ENCODE measurements around the gene EEF2. TPM values are rescaled to one million over a fixed set of nuclear protein-coding genes. Genes with fewer than 3 reads are reported as not detected.
A peak's percentile ranks its signal among the peaks of the same experiment; 100 is the strongest.
"Not testable (repeated sequence)": the region's sequence is repeated elsewhere in the genome, so short reads cannot be mapped to it uniquely, and the experiment has no call there.

Gene EEF2
- polyA plus RNA-seq, 10 donors, result 1,953 to 2,867 (median 2,548) TPM

DNA sequence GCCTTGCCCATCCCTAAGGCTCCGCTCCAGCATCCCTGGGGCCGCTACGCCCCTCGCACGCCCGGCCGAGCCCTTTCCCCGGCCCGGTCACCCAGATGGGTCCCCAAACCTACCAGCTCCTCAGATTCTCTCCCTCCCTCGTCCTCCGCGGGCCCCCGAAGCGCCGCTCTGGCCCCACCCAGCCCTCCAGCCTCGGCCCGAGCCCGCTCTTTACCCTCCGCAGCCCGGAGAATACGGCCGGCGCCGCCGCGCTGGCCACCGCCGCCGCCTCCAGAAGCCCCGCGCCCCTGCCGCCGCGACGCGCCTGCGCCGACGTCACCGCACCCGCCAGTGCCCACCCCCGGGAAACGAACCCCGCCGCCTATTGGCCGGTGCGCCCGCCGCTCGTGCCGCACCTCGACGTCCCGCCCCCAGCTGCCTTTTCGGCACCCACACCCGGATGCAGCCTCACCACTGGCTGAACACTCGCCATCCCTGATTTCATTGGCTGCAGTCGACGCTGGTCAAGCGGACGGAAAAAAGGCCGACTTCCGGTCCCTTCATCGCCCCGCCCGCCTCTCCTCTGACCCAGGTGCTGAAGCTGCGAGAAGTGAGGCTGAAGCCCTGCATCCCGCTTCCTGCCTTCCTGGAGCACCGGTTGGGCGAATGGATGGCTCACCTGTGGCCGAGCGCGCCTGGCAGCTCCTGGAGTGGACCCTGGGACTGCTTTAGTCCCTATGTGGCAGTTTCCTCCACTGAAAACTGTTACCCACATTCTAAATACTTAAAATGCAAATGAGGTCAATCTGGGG, 14.3 kb downstream of the EEF2 start, which contains the start of gene DAPK3:
Gene DAPK3 (minus strand): TSS at position 292 of the 791 bp plus-strand sequence. CDS start 1,364 bp downstream, outside the sequence.
- peak; percentile 98 to 99 (median 98) for DNase-seq

DNA sequence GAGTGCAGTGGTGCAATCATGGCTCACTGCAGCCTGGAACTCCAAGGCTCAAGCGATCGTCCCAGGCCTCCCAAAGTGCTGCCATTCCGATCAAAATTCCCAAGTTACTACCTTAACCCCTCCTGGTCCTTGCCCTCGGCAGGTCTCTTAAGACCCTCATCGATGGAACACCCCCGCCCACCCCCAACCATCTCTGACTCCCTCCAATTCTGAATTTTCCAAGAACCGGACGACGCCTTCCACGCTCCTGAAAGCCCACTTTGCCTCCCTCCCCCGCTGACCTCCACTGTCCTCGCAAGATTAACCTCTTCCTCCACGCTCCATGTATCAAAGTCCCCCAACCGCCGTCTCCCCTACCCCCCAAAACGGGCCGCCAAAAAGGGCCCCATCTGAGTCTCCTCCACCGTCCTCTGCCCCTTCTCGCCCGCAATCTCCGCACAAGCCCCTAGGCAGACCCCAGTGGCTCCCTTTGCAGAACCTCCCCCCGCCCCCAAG, 14.9 kb downstream of the EEF2 start:
- DNase-seq, result no peak

DNA sequence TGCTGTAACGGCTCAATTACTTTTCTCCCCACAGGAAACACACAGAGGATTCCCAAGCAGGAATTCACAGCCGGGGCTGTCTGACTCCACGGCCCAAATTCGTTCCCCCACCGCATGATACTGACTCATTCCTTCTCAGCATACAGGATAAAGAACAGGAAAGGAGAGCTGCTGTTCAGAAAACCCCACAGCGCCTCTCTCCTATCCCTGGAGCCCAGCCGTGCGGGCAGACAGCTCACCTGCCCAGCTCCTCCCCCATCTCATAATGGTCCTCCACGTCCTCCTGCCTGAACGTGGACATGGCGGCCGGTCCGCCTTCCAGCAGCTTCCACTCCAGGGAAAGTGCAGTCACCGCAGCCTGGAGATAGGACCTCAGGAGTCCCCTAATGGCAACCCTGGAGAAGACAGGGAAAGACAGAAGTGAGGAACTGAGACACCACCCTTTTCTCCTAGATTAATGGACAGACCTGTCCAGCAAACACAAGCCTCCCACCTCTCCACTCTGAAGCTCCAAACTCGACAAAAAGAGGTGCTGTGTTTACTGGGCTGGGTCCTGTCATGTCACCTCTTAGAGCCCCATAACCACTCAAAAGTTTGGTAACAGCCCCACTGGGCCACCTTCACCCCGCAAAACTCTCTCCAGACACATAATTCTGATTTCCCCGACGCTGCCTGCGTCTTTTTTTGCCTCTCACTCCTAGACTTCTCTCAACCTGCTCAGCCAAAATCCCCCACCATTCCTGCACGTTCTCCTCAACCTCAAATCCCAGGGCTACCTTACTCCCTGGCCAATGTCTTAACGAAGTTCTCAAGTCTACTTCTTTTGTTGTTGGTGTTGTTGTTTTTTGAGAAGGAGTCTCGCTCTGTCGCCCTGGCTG, 15.6 kb downstream of the EEF2 start:
- DNase-seq, result peak in 1 of 3 donors; percentile 71

DNA sequence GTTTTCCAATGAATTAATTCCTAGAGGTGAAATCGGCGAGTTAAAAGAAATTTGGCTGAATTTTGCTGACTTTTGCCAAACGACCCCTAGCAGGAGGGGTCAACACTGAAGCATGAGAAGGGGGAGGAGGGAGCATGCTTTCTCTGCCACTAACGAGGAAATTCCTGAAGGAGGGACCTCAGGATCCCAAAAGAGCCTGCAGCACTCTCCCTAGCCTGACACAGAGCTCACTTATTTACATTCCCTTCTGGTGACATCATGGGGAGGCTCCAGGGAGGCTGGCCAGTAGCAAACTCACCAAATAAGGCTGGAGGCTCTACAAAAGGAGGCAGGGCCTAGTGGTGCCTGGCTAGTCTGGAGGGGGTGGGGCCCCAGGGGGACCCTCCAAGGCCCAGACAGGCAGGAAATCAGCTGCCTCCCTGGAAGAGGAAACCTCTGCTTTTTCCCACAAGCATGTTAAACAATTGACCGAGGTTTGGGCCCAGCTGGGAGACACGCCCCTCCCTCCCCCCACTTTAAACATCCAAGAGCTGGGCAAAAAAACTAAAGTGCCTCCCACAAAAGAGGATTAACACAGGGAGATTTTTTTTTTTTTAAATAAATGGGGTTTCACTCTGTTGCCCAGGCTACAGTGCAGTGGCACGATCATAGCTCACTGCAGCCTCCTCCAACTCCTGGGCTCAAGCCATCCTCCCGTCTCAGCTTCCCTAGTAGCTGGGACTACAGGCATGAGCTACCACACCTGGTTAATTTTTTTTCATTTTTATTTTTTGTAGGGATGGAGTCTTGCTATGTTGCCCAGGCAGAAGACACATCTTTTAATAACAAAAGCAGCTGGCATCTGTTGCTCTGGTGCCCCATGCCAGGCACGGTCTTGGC, 16.5 kb downstream of the EEF2 start:
- DNase-seq, result peak; percentile 89 to 99 (median 94)

DNA sequence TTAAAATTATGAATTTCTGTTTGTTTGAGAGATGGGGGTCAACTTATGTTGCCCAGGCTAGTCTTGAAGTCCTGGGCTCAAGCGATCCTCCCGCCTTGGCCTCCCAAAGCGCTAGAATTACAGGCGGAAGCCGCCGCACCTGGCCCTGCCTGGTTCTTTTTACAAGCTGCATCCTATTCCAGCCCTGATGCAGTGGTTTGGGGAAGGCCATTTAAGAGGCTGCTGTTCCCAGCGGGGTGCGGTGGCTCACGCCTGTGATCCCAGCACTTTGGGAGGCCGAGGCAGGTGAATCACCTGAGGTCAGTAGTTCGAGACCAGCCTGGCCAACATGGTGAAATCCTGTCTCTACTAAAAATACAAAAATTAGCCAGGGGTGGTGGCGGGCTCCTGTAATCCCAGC, 17.3 kb downstream of the EEF2 start:
- not testable (repeated sequence) for DNase-seq

DNA sequence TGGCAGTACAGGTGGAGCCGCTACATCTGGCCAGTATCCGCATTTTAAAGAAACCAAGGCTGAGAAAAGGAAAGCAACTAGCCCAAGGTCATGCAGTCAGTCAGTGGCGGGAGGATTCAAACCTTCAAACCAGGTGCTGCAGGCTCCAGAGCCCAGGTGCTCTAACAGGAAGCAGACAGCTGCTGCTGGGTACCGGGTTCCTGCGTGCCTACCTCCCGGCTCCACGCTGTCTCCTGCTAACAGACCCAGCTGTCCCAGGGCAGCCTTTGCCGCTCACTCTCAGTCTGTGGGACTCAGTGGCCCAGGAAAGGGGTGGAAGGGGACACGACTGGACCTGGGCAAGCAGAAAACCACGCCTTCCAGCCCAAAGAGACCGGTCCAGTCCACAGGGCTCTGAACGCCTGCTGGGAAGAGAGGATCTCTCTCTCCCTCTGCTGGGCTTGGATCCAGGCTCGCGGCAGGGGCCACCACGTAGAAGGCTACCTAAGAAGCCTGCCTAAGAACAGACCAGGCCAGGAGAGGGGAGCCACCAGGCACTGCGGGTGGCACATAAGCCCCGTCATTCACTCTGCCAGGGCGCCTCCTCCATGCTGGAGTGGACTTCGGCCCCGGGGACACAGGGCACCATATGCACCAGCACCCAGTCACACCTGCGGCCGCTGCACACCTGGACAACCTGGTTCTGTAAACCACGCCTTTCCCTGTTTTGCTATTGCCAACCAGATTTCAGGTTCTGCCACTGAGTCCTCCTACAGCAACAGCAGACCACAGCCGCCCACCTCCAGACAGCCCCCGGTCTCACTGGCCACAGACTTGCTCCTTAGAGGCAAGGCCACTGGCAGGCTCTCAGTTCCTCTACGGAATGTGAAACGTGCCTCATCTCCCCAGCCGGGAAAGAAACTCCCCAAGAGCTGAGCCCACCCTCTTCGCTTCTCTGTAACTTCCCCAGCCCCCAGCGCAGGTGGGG, 18.9 kb downstream of the EEF2 start:
- DNase-seq, result no peak

DNA sequence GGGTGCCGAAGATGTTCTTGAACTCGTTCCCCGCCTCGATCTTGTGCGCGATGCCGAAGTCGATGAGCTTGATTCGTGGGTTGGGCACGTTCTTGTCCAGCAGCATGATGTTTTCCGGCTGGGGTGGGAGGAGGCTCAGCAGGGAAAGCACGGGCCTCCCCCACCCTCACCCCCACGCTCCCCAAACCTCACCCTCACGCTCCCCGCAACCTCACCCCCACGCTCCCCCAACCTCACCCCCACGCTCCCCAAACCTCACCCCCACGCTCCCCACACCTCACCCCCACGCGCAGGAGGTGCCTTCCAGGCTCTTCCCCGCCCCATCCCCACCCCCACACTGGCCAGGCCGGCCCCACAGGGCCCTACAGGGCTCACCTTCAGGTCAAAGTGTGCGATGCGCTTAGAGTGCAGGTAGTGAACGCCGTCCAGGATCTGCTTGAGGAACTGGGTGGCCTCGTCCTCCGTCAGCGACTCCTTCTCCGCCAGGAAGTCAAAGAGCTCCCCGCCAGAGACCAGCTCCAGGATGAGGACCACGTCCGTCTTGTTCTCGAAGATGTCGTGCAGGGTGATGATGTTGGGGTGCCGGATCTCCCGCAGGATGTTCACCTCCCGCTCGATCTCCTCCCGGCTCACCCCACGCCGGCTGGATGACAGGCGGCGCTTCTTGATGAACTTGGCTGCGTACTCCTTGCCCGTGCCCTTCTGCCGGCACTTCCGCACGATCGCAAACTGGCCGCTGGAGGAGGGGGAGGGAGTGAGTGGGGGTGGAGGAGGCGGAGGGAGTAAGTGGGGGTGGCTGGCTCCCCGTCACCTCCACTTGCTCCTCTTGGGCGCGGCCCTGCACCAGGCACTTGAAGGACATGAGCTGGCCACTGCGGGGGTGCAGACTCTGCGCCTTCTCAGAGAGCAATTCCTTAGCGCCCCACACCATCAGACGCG, 20.7 kb downstream of the EEF2 start:
- DNase-seq, result no peak

DNA sequence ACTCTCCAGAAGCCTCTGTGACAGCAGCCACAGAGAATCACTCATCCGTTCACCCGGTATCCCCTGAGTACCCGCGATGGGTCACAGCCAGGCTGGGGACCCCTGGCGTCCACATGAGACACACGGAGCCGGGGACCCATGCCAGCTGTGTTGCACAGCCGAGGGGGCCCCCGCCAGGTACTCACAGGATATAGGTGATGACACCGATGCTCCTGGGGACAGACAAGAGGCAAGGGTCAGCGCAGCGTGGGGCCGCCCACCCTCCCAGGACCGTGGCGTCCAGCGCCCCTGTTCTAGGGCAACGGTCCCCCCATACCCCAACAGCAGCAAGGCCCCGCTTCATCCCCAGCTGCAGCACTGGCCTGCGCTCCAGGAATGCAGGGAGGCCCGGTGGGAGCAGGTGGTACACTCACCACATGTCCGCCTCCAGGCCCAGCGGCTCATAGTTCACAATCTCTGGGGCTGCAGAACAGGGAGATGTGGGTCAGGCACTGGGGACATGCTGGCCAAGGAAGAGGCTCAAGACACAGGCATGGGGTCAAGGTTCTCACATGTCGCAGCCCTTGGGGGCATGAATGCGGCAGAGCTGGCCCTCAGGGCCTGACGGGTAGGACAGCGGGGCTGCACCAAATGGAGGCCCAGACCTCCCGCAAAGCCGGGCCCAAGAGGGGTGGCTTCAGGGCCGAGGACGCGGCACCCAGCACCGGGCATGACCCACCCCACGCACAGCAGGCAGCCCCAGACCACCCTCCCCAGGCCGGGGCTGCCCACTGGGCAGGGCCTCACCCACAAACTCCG, 21.6 kb downstream of the EEF2 start:
- no peak for DNase-seq

DNA sequence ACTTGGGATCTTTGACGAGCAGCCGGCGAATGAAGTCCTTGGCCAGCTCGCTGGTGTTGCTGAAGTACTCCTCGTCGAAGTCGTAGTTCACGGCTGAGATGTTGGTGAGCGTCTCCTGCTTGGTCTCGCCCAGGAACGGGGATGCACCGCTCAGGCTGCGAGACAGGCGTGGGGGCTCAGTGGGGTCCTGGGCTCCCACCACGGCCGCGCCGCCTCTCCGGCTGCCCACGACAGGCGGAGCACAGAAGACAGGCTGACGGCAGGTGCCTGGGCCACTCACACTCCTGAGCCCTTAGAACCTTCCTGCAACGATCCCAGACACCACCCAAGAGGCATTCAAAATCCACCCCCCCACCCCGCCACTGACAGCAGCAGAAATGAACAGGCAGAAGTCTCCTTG, 24.3 kb downstream of the EEF2 start:
- no peak for DNase-seq

DNA sequence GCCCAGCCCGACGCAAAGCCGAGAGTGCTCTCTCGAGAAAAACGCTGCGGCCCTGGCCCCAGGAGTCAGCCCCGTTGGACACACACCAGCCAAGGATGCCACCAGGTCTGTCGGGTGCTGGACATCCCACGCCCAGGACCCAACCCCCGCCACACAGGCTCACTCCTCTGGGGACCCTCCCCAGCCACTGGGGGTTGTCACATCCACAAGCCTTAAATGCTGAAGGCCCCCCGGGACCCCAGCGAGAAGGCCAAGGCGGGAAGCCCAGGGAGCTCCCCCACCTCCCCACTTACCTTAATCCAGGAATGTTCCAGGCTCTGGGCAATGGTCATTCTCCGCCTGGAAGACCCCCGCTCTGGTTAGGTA, 25.5 kb downstream of the EEF2 start:
- DNase-seq, result no peak

DNA sequence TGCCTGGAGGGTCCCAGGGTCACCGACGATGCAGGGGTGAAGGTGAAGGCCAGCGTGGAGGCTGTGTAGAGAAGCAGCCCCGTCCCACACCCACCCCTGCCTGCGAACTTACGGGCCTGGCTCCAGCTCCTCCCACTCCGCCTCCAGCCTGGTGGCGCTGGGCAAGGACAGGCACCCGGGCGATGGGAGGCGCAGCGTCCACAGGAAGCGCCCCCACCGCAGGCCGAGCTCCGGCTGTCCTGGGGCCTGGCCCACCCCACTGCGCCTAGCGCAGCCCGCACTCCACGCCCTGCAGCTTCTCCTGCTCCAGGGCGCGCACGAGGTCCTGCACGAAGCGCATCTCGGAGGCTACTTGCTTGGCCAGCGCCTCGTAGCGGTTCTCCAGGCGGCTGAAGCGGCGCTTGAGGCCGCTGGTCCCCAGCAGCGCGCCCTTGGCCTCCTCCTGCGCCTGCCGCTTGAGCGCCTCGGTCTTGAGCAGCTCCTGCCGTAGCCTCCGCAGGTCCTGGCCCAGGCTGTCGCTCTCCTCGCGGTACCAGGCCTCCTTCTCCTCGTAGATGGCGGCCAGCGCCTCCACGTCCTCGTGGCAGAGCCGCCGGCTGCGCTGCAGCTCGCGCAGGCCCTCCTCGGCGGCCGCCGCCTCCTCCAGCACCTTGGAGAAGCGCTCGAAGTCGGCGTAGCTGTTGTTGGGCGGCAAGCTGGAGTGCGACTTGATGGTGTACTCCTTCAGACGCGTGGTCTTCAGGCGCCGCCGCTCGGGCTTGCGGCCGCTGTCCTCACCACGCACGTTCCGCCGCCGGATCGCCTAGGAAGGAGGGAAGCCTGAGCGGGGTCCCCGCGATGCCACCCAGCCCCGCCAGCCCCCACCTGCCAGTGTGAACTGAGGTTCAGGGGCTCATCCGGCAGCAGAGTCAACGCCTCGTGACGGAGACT, 26.2 kb downstream of the EEF2 start:
- no peak for DNase-seq

DNA sequence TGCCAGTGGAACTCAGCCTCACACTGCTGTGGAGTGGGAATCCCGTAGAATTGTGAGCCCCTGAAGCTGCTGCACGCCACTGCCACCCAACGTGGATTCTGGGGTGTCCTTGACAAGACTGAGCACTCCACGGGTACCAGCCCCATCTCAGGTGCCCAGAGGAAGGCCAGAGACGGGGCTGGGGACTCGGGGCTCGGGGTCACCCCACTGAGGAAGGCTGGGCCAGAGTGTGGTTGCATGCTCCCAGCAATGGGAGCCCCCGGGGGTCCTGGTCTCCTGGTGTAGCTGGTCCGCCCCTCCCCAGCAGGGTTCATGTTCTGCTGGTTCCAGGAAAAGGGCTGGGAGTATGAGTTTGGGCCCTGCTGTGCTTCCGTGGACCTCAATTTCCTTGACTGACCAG, 29.6 kb downstream of the EEF2 start:
- DNase-seq, result no peak

DNA sequence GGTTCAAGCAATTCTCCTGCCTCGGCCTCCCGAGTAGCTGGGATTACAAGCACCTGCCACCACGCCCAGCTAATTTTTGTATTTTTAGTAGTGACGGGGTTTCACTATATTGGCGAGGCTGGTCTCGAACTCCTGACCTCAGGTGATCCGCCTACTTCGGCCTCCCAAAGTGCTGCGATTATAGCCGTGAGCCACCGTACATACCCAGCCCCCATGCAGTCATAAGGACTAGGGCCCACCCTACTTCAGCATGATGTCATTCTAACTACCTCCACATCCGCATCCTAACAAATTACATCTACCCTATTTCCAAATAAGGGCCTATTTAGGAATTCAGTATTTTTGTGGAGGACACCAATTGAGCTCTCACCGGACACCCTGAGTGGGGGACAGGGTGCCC, 30.0 kb downstream of the EEF2 start:
- DNase-seq, result not testable (repeated sequence)

DNA sequence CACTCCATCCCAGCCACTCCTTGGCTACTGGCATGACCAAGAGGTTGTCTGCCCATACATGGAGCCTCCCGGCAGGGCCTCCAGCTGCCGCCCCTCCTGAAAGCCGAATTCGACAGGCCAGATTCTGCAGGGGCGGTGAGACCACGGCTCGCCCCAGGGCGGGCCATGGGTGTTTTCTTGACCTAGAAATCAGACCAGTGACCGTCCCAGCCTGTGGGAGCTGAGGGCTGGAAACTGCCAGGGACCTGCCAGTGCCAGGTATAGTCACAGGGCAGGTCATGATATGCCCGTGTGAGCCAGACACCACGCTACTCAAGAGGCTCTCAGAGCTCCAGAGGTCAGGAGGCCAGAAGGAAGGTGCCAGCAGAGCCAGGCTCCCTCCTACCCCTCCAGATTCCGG, 31.2 kb downstream of the EEF2 start:
- no peak for DNase-seq

DNA sequence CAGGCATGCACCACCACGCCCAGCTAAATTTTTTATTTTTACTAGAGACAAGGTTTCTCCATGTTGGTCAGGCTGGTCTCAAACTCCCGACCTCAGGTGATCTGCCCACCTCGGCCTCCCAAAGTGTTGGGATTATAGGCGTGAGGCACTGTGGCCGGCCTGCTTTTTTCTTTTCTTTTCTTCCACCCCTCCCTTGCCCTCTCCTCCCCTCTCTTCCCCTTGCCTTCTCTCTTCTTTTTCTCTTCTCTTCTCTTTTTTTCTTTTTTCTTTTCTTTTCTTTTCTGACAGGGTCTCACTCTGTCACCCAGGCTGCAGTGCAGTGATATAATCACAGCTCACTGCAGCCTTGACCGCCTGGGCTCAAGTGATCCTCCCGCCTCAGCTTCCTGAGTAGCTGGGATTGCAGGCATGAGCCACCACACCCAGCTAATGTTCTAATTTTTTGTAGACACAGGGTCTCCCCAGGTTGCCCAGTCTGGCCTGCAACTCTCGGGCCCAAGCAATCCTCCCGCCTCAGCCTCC, 32.4 kb downstream of the EEF2 start:
- DNase-seq, result not testable (repeated sequence)

DNA sequence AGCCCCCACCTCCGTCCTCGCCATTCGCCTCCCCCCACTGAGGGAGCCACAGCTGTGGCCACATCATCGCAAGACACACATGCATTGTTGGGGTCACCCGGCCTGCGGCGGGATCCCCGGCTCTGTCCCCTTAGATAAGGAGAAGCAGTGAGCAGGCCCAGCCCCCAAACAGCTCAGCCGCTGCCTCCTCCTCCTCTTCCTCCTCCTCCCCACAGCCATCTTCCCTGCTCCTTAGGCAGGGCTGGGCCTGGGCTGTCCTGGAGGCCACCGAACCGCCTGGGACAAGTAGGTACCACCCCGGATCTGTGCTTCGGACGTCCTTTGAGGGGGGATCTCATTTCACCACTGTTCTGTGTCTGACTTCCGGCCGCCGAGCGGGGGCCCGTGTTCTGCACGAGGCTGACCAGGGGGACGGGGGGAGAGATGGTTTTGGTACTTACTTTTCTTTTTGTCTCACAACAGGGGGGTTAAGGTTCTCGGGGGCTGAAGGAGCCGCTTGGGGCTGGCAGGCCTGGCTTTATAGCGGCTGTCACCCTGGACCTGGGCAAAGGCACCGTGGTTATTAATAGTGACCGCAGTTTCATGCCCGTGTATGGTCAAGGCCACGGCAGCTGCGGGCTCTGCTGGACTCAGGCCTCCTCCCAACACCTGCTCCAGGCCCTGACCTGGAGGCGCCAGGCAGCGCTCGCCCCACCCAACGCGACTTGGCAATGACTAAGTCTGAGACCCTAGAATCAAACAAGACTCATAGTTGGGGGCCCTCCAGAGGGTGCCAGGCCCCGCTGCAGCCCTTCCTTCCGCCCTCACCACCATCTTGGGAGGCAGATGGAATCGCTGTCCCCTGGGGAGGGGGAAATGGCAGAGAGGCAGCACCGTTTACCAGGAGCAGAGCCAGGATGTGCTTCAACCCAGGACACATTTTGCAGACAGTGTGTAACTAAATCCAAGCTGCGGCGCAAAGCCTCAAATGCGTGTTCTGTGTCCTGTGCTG, 34.1 kb downstream of the EEF2 start:
- peak; percentile 69 to 73 (median 72) for DNase-seq

Measured in muscle of back (tissue), 11 donors.